Measurements from ENCODE around the gene ZP2.

DNA sequence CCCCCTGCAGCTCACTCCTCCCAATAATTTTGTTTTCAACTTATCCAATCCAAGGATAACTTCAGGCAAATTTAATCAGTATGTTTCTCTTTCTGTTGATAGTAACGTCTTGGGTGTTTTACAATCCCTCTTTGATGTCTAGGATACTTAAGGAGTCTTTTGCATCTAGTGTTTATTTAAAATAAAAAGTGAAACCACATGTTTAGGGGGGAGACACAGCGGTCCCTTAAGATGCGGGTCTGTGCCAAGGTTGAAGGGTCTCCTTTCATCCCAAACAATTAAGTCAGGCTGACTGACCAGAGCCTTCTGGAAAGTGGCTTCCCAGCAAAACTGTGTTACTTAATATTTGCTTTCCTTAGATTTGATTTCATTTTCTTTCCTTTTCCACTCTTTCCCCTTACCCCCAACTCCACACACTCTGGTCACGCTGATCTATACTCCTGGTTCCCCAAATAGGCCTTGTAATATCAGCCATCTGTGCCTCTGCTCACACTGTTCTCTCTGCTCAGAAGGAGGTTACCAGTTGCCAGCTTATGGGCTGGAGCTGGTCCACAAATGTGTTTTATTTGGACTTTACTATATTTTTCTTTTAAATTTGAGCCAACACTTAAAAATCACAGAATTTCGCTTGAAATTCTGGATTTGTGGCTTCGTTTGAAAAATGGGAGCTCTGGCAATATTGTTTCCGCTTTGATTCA, 33.3 kb upstream of the ZP2 start:
- TF ChIP-seq POLR2A (IDR thresholded peaks at IDR 0.05; ENCODE audit: low read depth, low read length), result no peak
- no peak for TF ChIP-seq POLR2AphosphoS5 (IDR thresholded peaks at IDR 0.05; ENCODE audit: low read depth, low read length)

All from GM12892 (cell line).